ENCODE data around the gene IKZF5. TPM values are rescaled to one million over a fixed set of nuclear protein-coding genes. Genes with fewer than 3 reads are reported as not detected.

Gene IKZF5
- total and polyA plus RNA-seq, 2 of the 4 experiments (the other 2 are of a cell fraction), result 2.9 to 4.4 TPM

DNA sequence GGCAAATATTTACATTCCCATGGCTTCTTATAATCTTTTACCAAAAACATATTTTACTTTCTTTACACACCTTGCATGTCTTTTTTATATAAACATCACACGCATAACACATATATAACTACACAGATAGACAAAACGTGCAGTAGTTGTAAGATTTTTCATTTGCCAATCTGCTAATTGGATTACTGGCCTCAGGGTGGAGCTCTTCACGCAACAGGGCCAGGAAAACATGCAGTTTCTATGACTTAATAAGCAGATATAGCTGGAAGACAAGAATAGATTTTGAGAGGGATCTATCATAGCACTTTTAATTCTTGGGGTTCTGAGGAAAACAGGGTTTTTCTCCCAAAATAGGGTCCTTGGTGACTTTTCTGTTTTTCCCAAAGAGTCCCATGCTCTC lies 12.9 kb upstream of the IKZF5 start:
- H3K56ac ChIP-seq (ENCODE audit: extremely low read depth, insufficient read depth, low read length), result no peak overlapping the region
- POLR2A ChIA-PET (ENCODE audit: unreplicated experiment), result no interaction called here
- H3K18ac ChIP-seq (ENCODE audit: low read depth, low read length), result no peak overlapping the region
- no peak overlapping the region for H2BK120ac ChIP-seq (ENCODE audit: low read depth, low read length)
- no peaks in the 10 kb centered on the region for H3K9me3 ChIP-seq (ENCODE audit: control insufficient read depth, insufficient read depth, low read length)
- H3K14ac ChIP-seq (replicated peaks; ENCODE audit: low read depth, low read length), result no peak overlapping the region
- DNase-seq (no peak), ATAC-seq (ENCODE audit: low read depth) (no peak; the same call in 1 of the 2 replicates)
- no peak overlapping the region for H3K23ac ChIP-seq (ENCODE audit: low read depth, low read length)
- H3K36me3 ChIP-seq (ENCODE audit: control insufficient read depth, insufficient read depth, low read length), result no peaks in the 10 kb centered on the region
- H3K4me1 ChIP-seq (ENCODE audit: control insufficient read depth, insufficient read depth, low read length), result no peaks in the 10 kb centered on the region
- BruUV-seq (replicated peaks), result no TSS peak
- H4K20me1 ChIP-seq (ENCODE audit: insufficient read depth, low read length), result no peaks in the 10 kb centered on the region
- H2BK5ac ChIP-seq (ENCODE audit: low read depth, low read length, poor library complexity, severe bottlenecking), result no peak overlapping the region
- in situ Hi-C loops (cut with MboI; ENCODE audit: low sequenced_read_pairs), result no loop called here
- H2BK15ac ChIP-seq (ENCODE audit: low read depth, low read length), result no peak overlapping the region
- no peak overlapping the region for H4K5ac ChIP-seq (ENCODE audit: low read depth, low read length)
- H3K4me3 ChIP-seq (ENCODE audit: insufficient read depth, low read depth, low read length), result no peak overlapping the region
- 100% methylated on average over 1 of the region's 3 CpGs; no CpG with 5 or more reads in 1 of the 2 experiments for WGBS, 2 experiments (ENCODE audit: extremely low coverage in 2 of 2, insufficient read length in 1 of 2)
- intact Hi-C loops (cut with micrococcal nuclease), result no loop called here
- no peaks in the 10 kb centered on the region for H3K27me3 ChIP-seq (ENCODE audit: control insufficient read depth, insufficient read depth, low read length)
- H2BK20ac ChIP-seq (ENCODE audit: low read depth, low read length), result no peak overlapping the region
- no peak overlapping the region for H2AK9ac ChIP-seq (replicated peaks; ENCODE audit: low read depth, low read length, poor library complexity)
- dilution Hi-C loops (cut with HindIII; ENCODE audit: low sequenced_read_pairs, unreplicated experiment), result no loop called here
- no peak overlapping the region for H3K4ac ChIP-seq (ENCODE audit: low read depth, low read length)
- no peaks in the 10 kb centered on the region for H3K79me1 ChIP-seq (ENCODE audit: low read depth in 1 of 2, low read length in 2 of 2)
- no peak overlapping the region for H2AFZ ChIP-seq (replicated peaks; ENCODE audit: low read length, poor library complexity)
- no peak overlapping the region for H4K91ac ChIP-seq (ENCODE audit: insufficient read depth, low read depth, low read length)
- no peak overlapping the region for H4K8ac ChIP-seq (ENCODE audit: low read depth in 2 of 2, low read length in 2 of 2)
- H3K27ac ChIP-seq (ENCODE audit: insufficient read depth, low read length), result no peak overlapping the region
- H2AK5ac ChIP-seq (ENCODE audit: low read depth, low read length), result no peak overlapping the region
- no peak overlapping the region for H3K9ac ChIP-seq (ENCODE audit: low read depth, low read length)
- H3K4me2 ChIP-seq (ENCODE audit: low read depth, low read length), result no peak overlapping the region
- CTCF ChIA-PET, result interaction anchor here (0.7 to 1.7 kb wide), 4 partner anchors 9 to 612 kb away, joined by 3 to 4 read pairs (median 3); no protein-coding TSS in a partner anchor
- TF ChIP-seq RAD21 (IDR thresholded peaks at IDR 0.05; ENCODE audit: low read length), result no peak
- TF ChIP-seq, protein P1, sequence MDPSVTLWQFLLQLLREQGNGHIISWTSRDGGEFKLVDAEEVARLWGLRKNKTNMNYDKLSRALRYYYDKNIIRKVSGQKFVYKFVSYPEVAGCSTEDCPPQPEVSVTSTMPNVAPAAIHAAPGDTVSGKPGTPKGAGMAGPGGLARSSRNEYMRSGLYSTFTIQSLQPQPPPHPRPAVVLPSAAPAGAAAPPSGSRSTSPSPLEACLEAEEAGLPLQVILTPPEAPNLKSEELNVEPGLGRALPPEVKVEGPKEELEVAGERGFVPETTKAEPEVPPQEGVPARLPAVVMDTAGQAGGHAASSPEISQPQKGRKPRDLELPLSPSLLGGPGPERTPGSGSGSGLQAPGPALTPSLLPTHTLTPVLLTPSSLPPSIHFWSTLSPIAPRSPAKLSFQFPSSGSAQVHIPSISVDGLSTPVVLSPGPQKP (IDR thresholded peaks at IDR 0.05; ENCODE audit: borderline replicate concordance, low read depth, low read length), result no peak
- TF ChIP-seq, protein P2, sequence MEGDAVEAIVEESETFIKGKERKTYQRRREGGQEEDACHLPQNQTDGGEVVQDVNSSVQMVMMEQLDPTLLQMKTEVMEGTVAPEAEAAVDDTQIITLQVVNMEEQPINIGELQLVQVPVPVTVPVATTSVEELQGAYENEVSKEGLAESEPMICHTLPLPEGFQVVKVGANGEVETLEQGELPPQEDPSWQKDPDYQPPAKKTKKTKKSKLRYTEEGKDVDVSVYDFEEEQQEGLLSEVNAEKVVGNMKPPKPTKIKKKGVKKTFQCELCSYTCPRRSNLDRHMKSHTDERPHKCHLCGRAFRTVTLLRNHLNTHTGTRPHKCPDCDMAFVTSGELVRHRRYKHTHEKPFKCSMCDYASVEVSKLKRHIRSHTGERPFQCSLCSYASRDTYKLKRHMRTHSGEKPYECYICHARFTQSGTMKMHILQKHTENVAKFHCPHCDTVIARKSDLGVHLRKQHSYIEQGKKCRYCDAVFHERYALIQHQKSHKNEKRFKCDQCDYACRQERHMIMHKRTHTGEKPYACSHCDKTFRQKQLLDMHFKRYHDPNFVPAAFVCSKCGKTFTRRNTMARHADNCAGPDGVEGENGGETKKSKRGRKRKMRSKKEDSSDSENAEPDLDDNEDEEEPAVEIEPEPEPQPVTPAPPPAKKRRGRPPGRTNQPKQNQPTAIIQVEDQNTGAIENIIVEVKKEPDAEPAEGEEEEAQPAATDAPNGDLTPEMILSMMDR (conservative IDR thresholded peaks at IDR 0.05; ENCODE audit: low read depth, low read length), result 0 out of 2 replicates have a peak, but pooled peaks have one; percentile 19
- TF ChIP-seq CEBPB (IDR thresholded peaks at IDR 0.05; ENCODE audit: low read depth, low read length), result no peak
- TF ChIP-seq RCOR1 (IDR thresholded peaks at IDR 0.05; ENCODE audit: insufficient replicate concordance, low read length), result no peak
- TF ChIP-seq SMC3 (IDR thresholded peaks at IDR 0.05; ENCODE audit: low read depth, low read length), result no peak
- no peak for TF ChIP-seq NFE2L2 (IDR thresholded peaks at IDR 0.05; ENCODE audit: low read depth, low read length)
- H3K9me1 ChIP-seq (ENCODE audit: insufficient read depth, low read length), result no peaks in the 10 kb centered on the region

Data from IMR-90 (cell line).